ENCODE data around the gene RBM43. TPM values are rescaled to one million over a fixed set of nuclear protein-coding genes. Genes with fewer than 3 reads are reported as not detected.

The RBM43 gene
- total RNA-seq, 1 donor from 2014 or later: 0.98 TPM

- no peak for DNase-seq (ENCODE audit: low read depth)
- TF ChIP-seq, protein P1, sequence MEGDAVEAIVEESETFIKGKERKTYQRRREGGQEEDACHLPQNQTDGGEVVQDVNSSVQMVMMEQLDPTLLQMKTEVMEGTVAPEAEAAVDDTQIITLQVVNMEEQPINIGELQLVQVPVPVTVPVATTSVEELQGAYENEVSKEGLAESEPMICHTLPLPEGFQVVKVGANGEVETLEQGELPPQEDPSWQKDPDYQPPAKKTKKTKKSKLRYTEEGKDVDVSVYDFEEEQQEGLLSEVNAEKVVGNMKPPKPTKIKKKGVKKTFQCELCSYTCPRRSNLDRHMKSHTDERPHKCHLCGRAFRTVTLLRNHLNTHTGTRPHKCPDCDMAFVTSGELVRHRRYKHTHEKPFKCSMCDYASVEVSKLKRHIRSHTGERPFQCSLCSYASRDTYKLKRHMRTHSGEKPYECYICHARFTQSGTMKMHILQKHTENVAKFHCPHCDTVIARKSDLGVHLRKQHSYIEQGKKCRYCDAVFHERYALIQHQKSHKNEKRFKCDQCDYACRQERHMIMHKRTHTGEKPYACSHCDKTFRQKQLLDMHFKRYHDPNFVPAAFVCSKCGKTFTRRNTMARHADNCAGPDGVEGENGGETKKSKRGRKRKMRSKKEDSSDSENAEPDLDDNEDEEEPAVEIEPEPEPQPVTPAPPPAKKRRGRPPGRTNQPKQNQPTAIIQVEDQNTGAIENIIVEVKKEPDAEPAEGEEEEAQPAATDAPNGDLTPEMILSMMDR (conservative IDR thresholded peaks at IDR 0.05; ENCODE audit: low read depth, low read length): no peak
- H3K4me3 ChIP-seq (ENCODE audit: low read depth, low read length): no peak overlapping the region
Measured at GRCh38 chr2:151228847-151229512, 32.7 kb downstream of the RBM43 start.

DNA sequence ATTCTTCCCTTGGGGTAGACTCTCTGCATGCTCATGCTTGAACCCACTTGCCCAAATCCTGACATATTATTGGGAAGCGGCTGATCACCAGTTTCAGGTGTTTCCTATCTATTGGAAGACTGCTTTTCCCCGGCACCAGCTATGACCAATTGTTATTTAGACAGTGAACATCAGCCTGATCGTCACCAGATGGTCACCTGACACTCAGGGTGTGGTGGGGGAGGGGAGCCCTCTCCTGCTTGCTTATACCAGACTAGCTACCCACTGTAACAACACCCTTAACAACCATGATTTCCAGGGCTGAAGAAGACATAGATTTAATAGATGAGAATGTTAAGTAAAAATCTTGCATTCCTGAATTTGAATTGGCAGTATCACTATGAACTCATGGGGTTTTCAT, 44.3 kb downstream of the RBM43 start:
- DNase-seq (ENCODE audit: low read depth): no peak
- no peak overlapping the region for H3K4me3 ChIP-seq (ENCODE audit: low read depth, low read length)
- TF ChIP-seq, protein P1 (conservative IDR thresholded peaks at IDR 0.05; ENCODE audit: low read depth, low read length): no peak

DNA sequence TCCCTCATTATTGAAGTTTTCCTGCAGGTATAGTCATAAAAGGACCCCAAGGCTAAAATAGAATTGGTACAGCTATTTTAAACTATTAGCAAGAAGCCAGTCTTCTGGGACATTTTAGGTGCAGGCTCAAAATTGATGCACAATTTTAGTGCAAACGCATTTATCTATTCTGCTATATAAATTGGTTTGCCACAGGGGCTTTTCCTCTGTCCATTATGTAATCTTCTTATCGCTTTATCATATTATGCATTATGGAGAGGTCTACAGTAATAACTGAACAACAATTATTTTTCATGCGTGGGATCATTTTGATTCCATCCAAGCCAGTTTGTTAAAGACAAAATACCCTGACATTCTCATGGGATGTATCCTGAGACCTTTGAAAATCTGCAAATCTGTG, 54.6 kb downstream of the RBM43 start:
- H3K4me3 ChIP-seq (ENCODE audit: low read depth, low read length): no peak overlapping the region
- TF ChIP-seq, protein P1 (conservative IDR thresholded peaks at IDR 0.05; ENCODE audit: low read depth, low read length): no peak
- DNase-seq (ENCODE audit: low read depth): no peak

- no peak overlapping the region for H3K4me3 ChIP-seq (ENCODE audit: low read depth, low read length)
- no peak for DNase-seq (ENCODE audit: low read depth)
Measured at GRCh38 chr2:151206446-151206968, 55.2 kb downstream of the RBM43 start.

GRCh38 chr2:151205571-151205970, 56.1 kb downstream of the RBM43 start:
- no peak for DNase-seq (ENCODE audit: low read depth)
- TF ChIP-seq, protein P1 (conservative IDR thresholded peaks at IDR 0.05; ENCODE audit: low read depth, low read length): no peak
- H3K4me3 ChIP-seq (ENCODE audit: low read depth, low read length): no peak overlapping the region

More at GRCh38 chr2:151206446-151206968, 55.2 kb downstream of the RBM43 start:
- TF ChIP-seq, protein P1 (conservative IDR thresholded peaks at IDR 0.05; ENCODE audit: low read depth, low read length): no peak

DNA sequence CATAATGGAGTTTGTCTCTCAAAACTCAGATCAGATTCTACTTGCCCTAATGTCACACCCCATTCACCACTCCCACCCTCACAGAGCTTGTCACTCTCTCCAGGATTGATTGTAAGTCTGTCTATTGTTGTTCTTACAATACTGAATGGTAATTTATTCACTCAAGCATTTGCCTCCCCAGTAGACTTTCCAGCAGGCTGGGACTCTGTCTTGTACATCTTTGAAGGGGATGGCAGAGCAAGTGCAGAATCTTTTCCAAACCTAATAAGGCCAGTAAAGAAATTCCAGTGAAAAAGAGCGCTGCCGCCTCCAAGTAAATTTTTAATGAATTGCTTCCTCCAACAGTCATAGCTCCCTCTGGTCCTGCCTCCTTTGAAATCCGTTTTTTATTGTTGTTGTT, 56.9 kb downstream of the RBM43 start:
- TF ChIP-seq, protein P1 (conservative IDR thresholded peaks at IDR 0.05; ENCODE audit: low read depth, low read length): no peak
- no peak overlapping the region for H3K4me3 ChIP-seq (ENCODE audit: low read depth, low read length)
- no peak for DNase-seq (ENCODE audit: low read depth)

DNA sequence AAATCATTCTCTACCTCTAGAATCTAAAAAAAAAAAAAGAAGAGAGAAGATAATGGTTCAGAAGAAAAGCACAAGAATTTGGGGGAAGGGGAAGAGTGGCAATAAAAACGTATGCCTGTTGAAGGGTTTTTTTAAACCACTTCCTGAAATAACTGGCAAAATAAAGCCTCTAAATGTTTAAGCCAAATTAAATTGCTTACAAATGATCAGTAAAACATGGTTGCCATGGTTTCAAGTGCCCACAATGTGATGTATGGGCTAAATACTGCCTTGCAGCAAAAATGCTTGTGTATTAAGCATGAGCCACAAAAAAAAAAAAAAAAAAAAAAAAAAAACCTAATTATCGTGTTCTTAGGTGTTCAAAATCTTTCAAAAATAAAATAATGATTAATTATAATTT, 60.8 kb downstream of the RBM43 start:
- DNase-seq (ENCODE audit: low read depth): no peak
- no peak overlapping the region for H3K4me3 ChIP-seq (ENCODE audit: low read depth, low read length)
- TF ChIP-seq, protein P1 (conservative IDR thresholded peaks at IDR 0.05; ENCODE audit: low read depth, low read length): no peak

All from epithelial cell of proximal tubule (primary cell).